ENCODE measurements around the gene TIMM21.

Gene TIMM21

GRCh38 chr18:74131124-74131523, 17.2 kb upstream of the TIMM21 start:
- H3K4me3 ChIP-seq (ENCODE audit: low read length) = no peak overlapping the region
- TF ChIP-seq CTCF (IDR thresholded peaks at IDR 0.05; ENCODE audit: insufficient read depth, low read depth, low read length, missing control alignments) = no peak
- DNase-seq (ENCODE audit: low read depth) = no peak

GRCh38 chr18:74132201-74132600, 16.1 kb upstream of the TIMM21 start:
- DNase-seq (ENCODE audit: low read depth) = no peak
- no peak overlapping the region for H3K4me3 ChIP-seq (ENCODE audit: low read length)
- no peak for TF ChIP-seq CTCF (IDR thresholded peaks at IDR 0.05; ENCODE audit: insufficient read depth, low read depth, low read length, missing control alignments)

- DNase-seq (ENCODE audit: low read depth) = no peak
- no peak overlapping the region for H3K4me3 ChIP-seq (ENCODE audit: low read length)
- TF ChIP-seq CTCF (IDR thresholded peaks at IDR 0.05; ENCODE audit: insufficient read depth, low read depth, low read length, missing control alignments) = no peak
Measured at GRCh38 chr18:74137920-74138538, 10.3 kb upstream of the TIMM21 start.

GRCh38 chr18:74139411-74139810, 8.9 kb upstream of the TIMM21 start:
- H3K4me3 ChIP-seq (ENCODE audit: low read length) = no peak overlapping the region
- DNase-seq (ENCODE audit: low read depth) = no peak
- no peak for TF ChIP-seq CTCF (IDR thresholded peaks at IDR 0.05; ENCODE audit: insufficient read depth, low read depth, low read length, missing control alignments)

- peak; percentile 77 for DNase-seq (ENCODE audit: low read depth)
- H3K4me3 ChIP-seq (ENCODE audit: low read length) = no peak overlapping the region
Measured at GRCh38 chr18:74139888-74140287, 8.4 kb upstream of the TIMM21 start.

GRCh38 chr18:74140582-74140981, 7.7 kb upstream of the TIMM21 start:
- no peak for DNase-seq (ENCODE audit: low read depth)
- no peak overlapping the region for H3K4me3 ChIP-seq (ENCODE audit: low read length)
- no peak for TF ChIP-seq CTCF (IDR thresholded peaks at IDR 0.05; ENCODE audit: insufficient read depth, low read depth, low read length, missing control alignments)

More at GRCh38 chr18:74139888-74140287, 8.4 kb upstream of the TIMM21 start:
- no peak for TF ChIP-seq CTCF (IDR thresholded peaks at IDR 0.05; ENCODE audit: insufficient read depth, low read depth, low read length, missing control alignments)

GRCh38 chr18:74141667-74142066, 6.7 kb upstream of the TIMM21 start:
- H3K4me3 ChIP-seq (ENCODE audit: low read length) = no peak overlapping the region
- DNase-seq (ENCODE audit: low read depth) = peak; percentile 70
- TF ChIP-seq CTCF (IDR thresholded peaks at IDR 0.05; ENCODE audit: insufficient read depth, low read depth, low read length, missing control alignments) = no peak
